GM20000 (cell line): Measurements from ENCODE around the gene EHBP1.
A peak's percentile ranks its signal among the peaks of the same experiment; 100 is the strongest.
"Not testable (repeated sequence)": the region's sequence is repeated elsewhere in the genome, so short reads cannot be mapped to it uniquely, and the experiment has no call there.

ENCODE experiments used
- DNase-seq: peaks from one replicate; pipeline ENCODE4 v3.0.0; 2012; ENCODE audit warnings: low spot score
- CTCF ChIP-seq: IDR thresholded peaks from 2 replicates; pipeline ENCODE4 v1.5.1; 2012; ENCODE audit warnings: mild to moderate bottlenecking, control low read depth; ENCODE audit errors: extremely low read depth, missing control alignments

EHBP1 gene

GRCh38 chr2:62704654-62705006 lies 883 bp upstream of the EHBP1 start:
- no peak for TF ChIP-seq CTCF
- DNase-seq: no peak

DNA sequence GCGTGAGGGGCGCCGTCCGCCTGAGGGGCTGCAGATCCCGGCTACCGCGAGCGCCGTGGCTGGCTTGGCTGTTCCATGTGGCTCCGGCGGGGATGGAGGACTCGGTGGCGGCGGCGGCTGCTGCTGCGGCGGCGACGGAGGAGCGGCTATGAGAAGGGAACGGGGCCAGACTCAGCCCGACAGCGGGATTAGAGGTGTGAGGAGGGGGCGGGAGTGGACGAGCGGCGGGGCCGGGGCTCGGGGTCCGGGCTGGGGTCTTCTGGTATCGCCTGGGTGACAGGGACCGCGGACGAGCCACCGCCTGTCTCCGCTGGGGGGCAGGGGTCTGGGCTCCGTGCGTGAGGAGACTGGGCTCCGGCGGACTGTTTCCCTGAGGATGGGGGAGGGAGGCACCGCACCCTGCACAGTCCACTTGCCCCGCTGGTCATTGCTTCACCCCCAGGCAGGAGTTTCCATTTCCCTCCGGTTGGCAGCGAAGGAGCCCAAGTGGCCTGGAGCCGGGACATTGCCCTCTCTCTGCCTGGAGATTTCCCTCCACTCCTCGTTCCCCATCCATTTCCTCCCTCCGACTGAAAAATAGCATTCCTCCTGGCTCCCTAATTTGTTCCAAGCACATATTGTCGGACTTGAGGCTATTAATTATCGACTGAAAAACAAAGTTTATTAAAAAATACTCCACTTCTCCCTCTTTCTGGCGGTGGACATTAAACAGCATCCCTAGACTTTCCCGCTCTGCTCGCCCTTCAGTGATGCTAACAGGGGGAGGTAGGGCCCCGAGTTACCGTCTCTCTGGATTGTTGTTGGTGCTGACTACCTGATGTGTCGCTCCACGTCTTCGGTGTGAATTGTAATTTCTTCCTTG lies 577 bp downstream of the EHBP1 start:
- TF ChIP-seq CTCF: peak; percentile 10
- no peak for DNase-seq

GRCh38 chr2:62706721-62707521 lies 1.4 kb downstream of the EHBP1 start:
- TF ChIP-seq CTCF: no peak
- no peak for DNase-seq

- DNase-seq: no peak
- TF ChIP-seq CTCF: no peak
These were observed 3.2 kb downstream of the EHBP1 start for GRCh38 chr2:62708751-62709150.

DNA sequence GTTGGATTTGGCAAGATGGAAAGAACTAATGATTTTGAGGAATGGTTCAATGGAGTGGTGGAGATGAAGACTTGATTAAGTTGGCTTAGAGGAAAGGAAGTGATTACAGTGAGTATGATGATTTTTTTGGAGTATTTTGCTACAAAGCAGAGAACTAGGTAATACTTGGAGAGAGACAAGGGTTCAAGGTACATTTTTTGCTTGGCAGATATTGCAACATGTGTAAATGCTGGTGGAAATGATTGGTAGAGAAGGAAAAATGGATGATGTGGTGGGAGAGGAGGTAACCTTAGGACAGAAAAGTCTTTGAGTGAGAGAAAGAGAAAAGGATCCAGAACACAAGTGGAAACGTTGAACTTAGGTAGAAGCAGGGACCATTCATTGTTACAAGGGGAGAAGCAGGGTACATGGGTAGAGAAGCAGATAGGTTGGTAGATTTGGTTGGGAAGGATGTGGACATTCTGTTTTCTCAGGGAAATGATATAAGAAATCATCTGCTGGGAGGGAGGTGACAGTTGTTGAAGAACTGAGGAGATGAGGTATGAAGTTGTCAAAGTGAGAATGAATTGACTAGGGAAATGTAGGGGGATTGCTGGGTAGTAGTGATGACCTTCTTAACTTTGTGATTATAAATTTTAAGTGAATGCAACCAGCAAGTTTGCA lies 6.5 kb downstream of the EHBP1 start:
- DNase-seq: no peak
- TF ChIP-seq CTCF: no peak

DNA sequence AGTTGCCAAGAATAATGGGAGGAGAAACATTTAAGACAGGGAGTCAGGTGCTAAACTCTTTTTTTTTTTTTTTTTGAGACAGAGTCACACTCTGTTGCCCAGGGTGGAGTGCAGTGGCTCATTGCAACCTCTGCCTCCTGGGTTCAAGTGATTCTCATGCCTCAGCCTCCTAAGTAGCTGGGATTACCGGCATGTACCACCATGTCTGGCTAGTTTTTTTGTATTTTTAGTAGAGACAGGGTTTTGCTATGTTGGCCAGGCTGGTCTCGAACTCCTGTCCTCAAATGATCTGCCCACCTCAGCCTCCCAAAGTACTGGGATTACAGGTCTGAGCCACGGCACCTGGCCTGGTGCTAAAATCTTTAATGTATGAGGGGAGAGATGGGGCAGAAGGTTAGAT lies 7.7 kb downstream of the EHBP1 start:
- not testable (repeated sequence) for DNase-seq

- TF ChIP-seq CTCF: no peak
- DNase-seq: no peak
These were observed 8.3 kb downstream of the EHBP1 start for GRCh38 chr2:62713837-62714236.
